Smooth muscle cell (in vitro differentiated cells): ENCODE data around the gene NFATC4. TPM values are rescaled to one million over a fixed set of nuclear protein-coding genes. Genes with fewer than 3 reads are reported as not detected.

Experiments used
- DNase-seq: peaks from one replicate; lab custom pipeline; 2025; ENCODE audit not compliant: unreplicated experiment; lab: John Stamatoyannopoulos, UW
- H2AFZ ChIP-seq: fragments of 200-600 bp; sonication (generic); 2 replicates; pipeline ENCODE4 v1.6.0; 2016; ENCODE audit warnings: antibody characterized with exemption, low read depth, mild to moderate bottlenecking
- H3F3A ChIP-seq: fragments of 200-600 bp; sonication (generic); 2 replicates; pipeline ENCODE4 v1.6.0; 2017; ENCODE audit warnings: antibody characterized with exemption, low read depth
- H3K27ac ChIP-seq: fragments of 200-600 bp; sonication (generic); 2 replicates; pipeline ENCODE4 v1.5.1; 2016; ENCODE audit warnings: low read depth, mild to moderate bottlenecking
- H3K27me3 ChIP-seq: fragments of 200-600 bp; sonication (generic); 2 replicates; pipeline ENCODE4 v1.6.1; 2016; ENCODE audit warnings: low read depth, mild to moderate bottlenecking
- H3K36me3 ChIP-seq: fragments of 200-600 bp; sonication (generic); 2 replicates; pipeline ENCODE4 v1.5.1; 2016; ENCODE audit warnings: low read depth
- H3K4me1 ChIP-seq: fragments of 200-600 bp; sonication (generic); 2 replicates; pipeline ENCODE4 v1.5.1; 2016; ENCODE audit warnings: low read depth
- H3K4me2 ChIP-seq: fragments of 200-600 bp; sonication (generic); 2 replicates; pipeline ENCODE4 v1.6.0; 2016; ENCODE audit warnings: mild to moderate bottlenecking
- H3K4me3 ChIP-seq: fragments of 200-600 bp; sonication (generic); 2 replicates; pipeline ENCODE4 v1.5.1; 2016; ENCODE audit warnings: mild to moderate bottlenecking
- H3K79me2 ChIP-seq: fragments of 200-600 bp; sonication (generic); 2 replicates; pipeline ENCODE4 v1.6.0; 2016; ENCODE audit warnings: low read depth, mild to moderate bottlenecking
- H3K9ac ChIP-seq: fragments of 200-600 bp; sonication (generic); 2 replicates; pipeline ENCODE4 v1.6.0; 2016; ENCODE audit warnings: low read depth
- H3K9me3 ChIP-seq: fragments of 200-600 bp; sonication (generic); replicated peaks from 2 replicates; pipeline ENCODE4 v1.5.1; 2016; ENCODE audit warnings: low read depth
- H4K20me1 ChIP-seq: fragments of 200-600 bp; sonication (generic); 2 replicates; pipeline ENCODE4 v1.6.0; 2016; ENCODE audit warnings: low read depth
- WGBS: methylation state at CpG from one replicate; pipeline ENCODE4 v1.1.7; 2016; ENCODE audit warnings: low lambda C conversion rate; 5-methylcytosine and 5-hydroxymethylcytosine counted together
- polyA plus RNA-seq: library from polyadenylated mRNA; unstranded; fragments of >200 nt; fragmentation: Nextera tagmentation; extraction: Ambion mirVana; gene quantifications from 2 replicates; pipeline ENCODE4 v1.2.1, GENCODE V29; 2016
- total RNA-seq: library from RNA; depleted of rRNA; stranded (reverse); fragments of >200 nt; gene quantifications from 2 replicates; pipeline ENCODE4 v1.2.3, GENCODE V29; 2014
- TF ChIP-seq, protein P1 (sequence below): fragments of 200-600 bp; sonication (generic); IDR thresholded peaks from 2 replicates; pipeline ENCODE4 v1.5.1; 2017; ENCODE audit warnings: borderline replicate concordance, mild to moderate bottlenecking, antibody characterized with exemption; ENCODE audit not compliant: insufficient read depth, poor library complexity, severe bottlenecking

Gene NFATC4
- total and polyA plus RNA-seq, 2 experiments from 2014 or later, result 44.6 to 84.7 TPM

- TF ChIP-seq, protein P1, sequence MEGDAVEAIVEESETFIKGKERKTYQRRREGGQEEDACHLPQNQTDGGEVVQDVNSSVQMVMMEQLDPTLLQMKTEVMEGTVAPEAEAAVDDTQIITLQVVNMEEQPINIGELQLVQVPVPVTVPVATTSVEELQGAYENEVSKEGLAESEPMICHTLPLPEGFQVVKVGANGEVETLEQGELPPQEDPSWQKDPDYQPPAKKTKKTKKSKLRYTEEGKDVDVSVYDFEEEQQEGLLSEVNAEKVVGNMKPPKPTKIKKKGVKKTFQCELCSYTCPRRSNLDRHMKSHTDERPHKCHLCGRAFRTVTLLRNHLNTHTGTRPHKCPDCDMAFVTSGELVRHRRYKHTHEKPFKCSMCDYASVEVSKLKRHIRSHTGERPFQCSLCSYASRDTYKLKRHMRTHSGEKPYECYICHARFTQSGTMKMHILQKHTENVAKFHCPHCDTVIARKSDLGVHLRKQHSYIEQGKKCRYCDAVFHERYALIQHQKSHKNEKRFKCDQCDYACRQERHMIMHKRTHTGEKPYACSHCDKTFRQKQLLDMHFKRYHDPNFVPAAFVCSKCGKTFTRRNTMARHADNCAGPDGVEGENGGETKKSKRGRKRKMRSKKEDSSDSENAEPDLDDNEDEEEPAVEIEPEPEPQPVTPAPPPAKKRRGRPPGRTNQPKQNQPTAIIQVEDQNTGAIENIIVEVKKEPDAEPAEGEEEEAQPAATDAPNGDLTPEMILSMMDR, result no peak
- H3K27ac ChIP-seq, result no peak overlapping the region
- H3K9me3 ChIP-seq, result no peaks in the 10 kb centered on the region
- H3K9ac ChIP-seq, result no peak overlapping the region
- no peaks in the 10 kb centered on the region for H3K27me3 ChIP-seq
- no peaks in the 10 kb centered on the region for H3K36me3 ChIP-seq
- no peaks in the 10 kb centered on the region for H3F3A ChIP-seq
- H2AFZ ChIP-seq, result no peak overlapping the region
- H3K4me3 ChIP-seq, result no peak overlapping the region
- H4K20me1 ChIP-seq, result no peaks in the 10 kb centered on the region
- 70% methylated on average over 3 of the region's 3 CpGs for WGBS
- H3K4me1 ChIP-seq, result no peaks in the 10 kb centered on the region
- H3K79me2 ChIP-seq, result no peaks in the 10 kb centered on the region
- H3K4me2 ChIP-seq, result no peak overlapping the region
- DNase-seq, result no peak
Measured at GRCh38 chr14:24323341-24323740, 44.6 kb upstream of the NFATC4 start.

- H3K27me3 ChIP-seq, result no peaks in the 10 kb centered on the region
- no peak overlapping the region for H3K27ac ChIP-seq
- H4K20me1 ChIP-seq, result no peaks in the 10 kb centered on the region
- no peak overlapping the region for H3K4me3 ChIP-seq
- H3K9me3 ChIP-seq, result no peaks in the 10 kb centered on the region
- H3F3A ChIP-seq, result no peaks in the 10 kb centered on the region
- TF ChIP-seq, protein P1, result no peak
- no peaks in the 10 kb centered on the region for H3K36me3 ChIP-seq
- WGBS, result 85% methylated on average over 6 of the region's 6 CpGs
- no peak overlapping the region for H2AFZ ChIP-seq
- no peaks in the 10 kb centered on the region for H3K4me1 ChIP-seq
- H3K9ac ChIP-seq, result no peak overlapping the region
- DNase-seq, result no peak
- H3K4me2 ChIP-seq, result no peak overlapping the region
- no peaks in the 10 kb centered on the region for H3K79me2 ChIP-seq
Measured at GRCh38 chr14:24324024-24324423, 44.0 kb upstream of the NFATC4 start.

DNA sequence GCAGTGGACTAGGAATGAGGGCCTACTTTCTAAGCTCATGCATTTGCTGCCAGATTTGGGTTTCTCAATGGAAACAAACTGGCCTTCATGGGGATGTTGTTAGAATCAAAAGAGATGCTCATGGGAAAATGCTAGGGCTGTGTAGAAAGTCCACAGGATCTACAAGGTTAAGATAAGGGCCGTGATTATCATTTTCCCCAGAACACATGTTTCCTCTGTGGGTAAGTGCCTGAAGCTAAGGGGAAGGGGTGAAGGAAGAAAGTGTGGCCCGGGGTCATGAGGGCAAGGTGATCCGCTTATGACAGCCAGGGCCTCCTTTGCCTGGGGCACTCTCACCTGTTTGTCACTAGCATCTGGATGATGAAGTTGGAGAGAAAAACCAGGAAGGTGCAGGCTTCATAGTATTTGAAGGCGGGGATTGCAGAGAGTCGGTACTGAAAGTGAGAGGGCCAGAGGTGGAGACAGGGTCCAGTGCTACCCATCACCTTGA, 42.9 kb upstream of the NFATC4 start:
- Histone ChIP-seq H3K27me3 (no peaks in the 10 kb centered on the region), H3K4me1 (no peaks in the 10 kb centered on the region), H3K79me2 (no peaks in the 10 kb centered on the region), H2AFZ (no peak overlapping the region), H3K9ac (no peak overlapping the region), H3K36me3 (no peaks in the 10 kb centered on the region), H3F3A (no peaks in the 10 kb centered on the region), H3K27ac (no peak overlapping the region), H3K9me3 (no peaks in the 10 kb centered on the region), H3K4me2 (no peak overlapping the region), H4K20me1 (no peaks in the 10 kb centered on the region), H3K4me3 (no peak overlapping the region)
- DNase-seq, result no peak
- 87% methylated on average over 5 of the region's 5 CpGs for WGBS
- TF ChIP-seq, protein P1, result no peak

GRCh38 chr14:24325963-24326362, 42.0 kb upstream of the NFATC4 start:
- Histone ChIP-seq H4K20me1 (no peaks in the 10 kb centered on the region), H3K9ac (no peak overlapping the region), H3K36me3 (no peaks in the 10 kb centered on the region), H3K4me1 (no peaks in the 10 kb centered on the region), H3F3A (no peaks in the 10 kb centered on the region), H3K27ac (no peak overlapping the region), H3K4me3 (no peak overlapping the region), H3K4me2 (no peak overlapping the region), H2AFZ (no peak overlapping the region), H3K9me3 (no peaks in the 10 kb centered on the region), H3K27me3 (no peaks in the 10 kb centered on the region), H3K79me2 (no peaks in the 10 kb centered on the region)
- TF ChIP-seq, protein P1, result no peak
- no peak for DNase-seq
- 84% methylated on average over 9 of the region's 9 CpGs for WGBS
